RCC 7860 (cell line): ENCODE data around the gene RNF166.

ENCODE experiments used
- DNase-seq: peaks from one replicate; pipeline ENCODE4 v3.0.0-alpha.2; 2015; ENCODE audit warnings: low spot score
- FAIRE-seq: peaks from 2 replicates; lab custom pipeline; 2012; peaks lifted over from hg19 to GRCh38; lab: Jason Lieb, UNC

RNF166 gene

DNA sequence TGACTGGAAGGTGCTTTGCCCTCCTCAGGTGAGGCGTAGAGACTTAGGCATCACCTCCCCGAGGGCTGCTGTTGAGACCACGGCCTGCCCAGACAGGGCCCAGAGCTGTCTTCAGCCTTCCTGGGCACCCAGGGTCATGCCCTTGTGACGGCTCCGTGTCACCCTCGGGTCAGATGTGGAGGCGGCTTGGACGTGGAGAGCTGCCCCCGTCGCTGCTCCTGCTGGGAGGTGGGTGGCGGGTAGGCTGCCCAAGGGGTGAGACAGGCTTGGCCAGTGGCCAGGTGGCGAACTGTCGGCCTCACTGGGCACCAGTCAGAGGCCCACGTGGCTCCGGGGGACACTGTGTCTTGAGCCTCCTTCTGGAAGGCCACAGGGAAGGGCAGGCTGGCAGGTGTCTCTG, 11.0 kb downstream of the RNF166 start:
- DNase-seq (no peak), FAIRE-seq (no peak)

DNA sequence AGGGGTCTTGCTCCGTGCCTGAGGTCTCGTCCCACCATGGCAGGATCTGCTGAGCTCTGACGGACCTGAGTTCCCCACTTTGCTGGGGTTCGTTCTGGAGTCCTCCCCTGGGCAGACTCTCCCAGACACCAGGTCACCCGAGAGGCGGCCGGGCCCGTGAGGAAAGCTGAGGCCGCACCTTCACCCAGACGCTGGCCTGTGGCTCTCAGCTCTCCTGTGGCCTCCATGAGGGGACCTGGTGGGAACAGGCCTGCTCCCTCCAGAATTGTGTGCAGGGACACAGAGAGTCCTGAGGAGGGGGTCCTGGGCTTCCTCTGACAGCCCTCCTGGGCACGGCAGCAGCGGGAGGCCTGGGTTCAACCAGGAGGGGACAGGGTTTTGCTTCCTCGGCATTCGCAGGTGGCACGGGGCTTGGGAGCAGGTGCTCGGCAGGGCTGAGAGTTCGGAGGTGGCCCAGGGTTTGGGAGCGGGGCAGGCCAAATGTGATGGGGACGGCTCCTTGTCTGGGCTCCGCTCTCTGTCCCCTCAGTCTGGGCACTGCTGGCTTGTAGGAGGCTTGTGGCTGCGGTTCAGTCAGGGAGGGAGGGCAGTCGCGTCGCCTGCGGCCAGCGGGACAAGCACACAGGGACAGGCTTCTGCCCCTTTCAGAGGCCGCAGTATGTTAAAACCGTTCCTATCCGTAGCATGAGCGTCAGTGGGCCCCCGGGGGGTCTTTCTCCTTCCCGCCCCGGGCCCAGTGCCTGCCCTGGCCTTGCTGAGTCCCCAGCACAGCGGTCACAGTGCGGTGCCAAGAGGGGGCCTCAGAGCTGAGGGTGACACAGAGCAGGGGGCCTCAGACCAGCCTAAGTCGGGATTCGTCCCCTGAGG, 11.8 kb downstream of the RNF166 start:
- no peak for DNase-seq
- FAIRE-seq = no peak

DNA sequence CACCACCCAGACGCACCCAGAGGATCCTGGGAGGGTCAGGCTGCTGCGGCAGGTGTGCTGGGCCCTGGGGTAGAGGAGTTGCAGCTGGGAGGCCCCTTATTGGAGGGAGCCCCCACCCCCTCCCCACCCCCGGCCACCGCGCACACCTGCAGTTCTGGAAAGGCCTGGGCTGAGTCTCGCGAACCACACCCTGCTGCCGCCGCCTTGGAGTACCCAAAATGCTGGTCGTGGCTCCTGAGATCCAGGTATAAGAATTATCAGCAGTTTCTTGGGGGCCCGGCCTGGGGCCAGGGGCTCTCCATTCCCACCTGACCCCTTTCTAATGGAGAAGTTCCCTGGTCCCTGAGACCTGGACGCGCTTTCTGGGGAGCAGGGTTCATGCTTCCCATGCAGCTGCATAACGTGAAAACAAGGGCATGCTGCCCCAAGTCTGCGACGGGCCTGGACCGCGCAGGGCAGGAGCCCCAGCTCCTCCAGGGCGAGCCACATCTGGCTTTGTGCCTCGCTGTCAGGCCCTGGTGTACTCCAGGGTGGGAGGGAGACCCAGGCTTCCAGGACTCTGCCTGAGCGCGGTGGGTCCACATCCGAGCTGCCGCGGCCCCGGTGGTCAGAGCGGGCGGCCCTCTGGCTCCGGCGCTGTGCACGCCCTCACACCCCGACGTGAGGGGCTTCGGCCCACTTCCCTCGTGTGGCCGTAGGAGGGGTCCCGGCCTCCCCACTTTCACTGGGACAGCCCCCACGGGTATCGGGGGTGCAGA, 12.6 kb downstream of the RNF166 start:
- no peak for FAIRE-seq
- no peak for DNase-seq

DNA sequence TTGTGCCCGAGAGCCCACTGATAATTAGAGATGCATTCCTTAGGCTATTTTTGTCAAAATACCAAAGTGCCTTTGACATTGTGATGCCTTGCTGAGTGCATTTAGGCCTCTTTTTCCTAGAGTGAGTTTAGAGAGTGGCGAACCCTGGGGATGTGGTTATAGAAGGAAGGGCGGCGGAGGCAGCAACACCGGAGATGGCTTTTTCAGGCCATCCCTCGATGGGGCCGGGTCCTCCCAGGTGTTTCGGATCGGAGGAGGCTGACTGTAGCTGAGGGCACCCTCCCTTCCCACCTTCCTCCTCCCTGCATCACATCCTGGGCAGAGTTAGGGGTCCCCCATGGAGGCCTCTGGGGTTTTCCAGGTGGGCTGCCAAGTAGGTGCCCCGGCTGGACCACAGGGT, 13.3 kb downstream of the RNF166 start:
- no peak for DNase-seq
- FAIRE-seq = no peak

DNA sequence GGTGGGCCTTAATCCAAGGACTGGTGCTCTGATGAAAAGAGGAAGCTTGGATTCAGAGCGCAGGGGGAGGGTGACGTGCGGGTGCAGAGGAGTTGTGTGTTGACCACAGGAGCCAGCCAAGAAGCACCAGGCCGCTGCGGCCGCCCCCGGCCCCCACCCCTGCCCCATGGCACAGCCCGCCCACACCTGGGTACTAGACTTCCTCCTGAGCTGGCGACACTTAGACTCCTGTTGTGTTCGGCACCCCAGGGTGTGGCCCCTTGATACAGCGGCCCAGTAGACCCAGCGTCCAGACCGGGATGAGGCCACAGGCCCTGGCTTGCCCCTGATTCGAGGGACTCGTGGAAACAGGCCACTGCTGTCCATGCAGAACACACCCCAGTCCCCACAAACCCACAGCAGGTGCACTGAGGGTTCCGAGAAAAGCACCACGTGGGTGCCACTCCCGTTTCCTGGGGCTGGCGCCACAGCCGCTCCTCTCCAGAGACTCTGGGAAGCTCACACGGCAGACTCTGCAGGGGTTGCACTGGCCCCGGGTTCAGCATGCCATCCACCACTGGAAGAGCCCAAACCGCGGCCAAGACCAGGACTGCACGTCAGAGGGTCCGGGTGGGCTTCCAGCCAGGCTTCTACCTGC, 14.2 kb downstream of the RNF166 start:
- FAIRE-seq (no peak), DNase-seq (no peak)

DNA sequence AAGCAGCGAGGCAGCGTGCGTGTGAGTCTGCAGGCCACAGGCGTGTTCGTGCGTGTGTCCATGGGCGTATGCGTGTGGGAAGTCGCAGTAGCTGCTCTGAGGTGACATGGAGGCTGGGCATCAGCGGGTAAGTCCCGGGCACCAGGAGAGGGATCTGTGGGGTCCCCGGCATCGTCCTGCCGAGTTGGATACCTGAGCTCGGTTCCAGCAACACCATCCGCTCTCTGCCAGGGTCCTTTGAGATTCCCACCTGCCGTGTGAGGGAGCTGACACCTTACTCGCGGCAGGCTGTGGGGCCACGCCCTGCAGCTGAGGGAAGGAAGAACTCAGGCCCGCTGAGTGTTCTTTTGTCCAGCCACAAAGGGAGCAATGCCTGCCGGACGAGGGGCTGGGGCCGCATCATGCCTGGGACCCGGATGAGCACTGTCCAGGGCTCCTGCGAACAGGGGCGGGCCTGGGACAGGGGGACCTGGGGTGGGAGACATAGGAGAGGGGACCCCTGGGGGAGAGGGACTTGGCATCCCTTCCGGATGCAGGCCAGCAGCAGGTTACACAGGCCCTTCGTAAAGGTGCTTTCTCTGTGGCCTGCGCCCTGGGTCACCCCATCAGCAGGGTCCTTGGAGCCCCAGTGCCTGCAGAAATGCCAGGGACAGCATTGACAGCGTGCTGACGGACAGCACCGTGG, 14.9 kb downstream of the RNF166 start:
- no peak for DNase-seq
- FAIRE-seq = no peak

DNA sequence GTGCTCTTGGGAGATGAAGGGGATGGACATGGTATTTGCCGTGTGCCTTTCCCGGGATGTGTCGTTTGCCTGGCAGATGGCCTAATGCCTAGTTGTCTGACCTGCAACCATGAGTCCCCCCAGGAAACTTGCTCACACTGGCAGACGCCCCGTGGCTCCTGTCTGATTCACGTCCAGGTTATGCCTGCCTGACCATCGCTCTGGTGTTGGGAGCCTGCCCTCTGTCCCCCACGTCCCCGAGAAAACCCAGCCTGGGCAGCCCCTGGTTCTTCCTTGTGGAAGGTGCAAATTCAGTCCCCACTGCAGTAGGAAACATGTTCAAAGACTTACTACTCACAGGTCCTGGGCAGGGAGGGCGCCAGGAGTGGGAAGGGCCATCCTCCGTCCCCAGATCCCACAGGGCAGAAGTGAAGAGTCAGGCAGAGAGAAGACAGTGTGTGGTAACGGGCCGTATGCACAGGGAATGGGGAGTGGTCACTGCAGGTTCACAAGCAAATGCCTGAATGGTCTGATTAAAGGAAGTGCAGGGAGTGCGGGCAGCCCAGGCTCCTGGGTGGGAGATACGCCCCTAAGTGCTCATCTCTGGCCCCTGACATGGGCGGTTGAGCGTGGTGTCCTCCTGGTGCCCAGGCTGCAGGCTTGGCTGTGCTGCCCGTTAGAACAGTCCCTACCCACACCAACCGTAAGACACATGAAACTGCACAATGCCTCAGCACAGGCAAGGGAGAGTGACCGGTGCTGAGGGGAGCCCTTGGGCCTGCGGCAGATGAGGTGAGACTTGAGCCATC, 15.7 kb downstream of the RNF166 start:
- FAIRE-seq (no peak), DNase-seq (no peak)

- FAIRE-seq (no peak), DNase-seq (no peak)
Measured at GRCh38 chr16:88688013-88688778, 18.0 kb downstream of the RNF166 start.

- DNase-seq (no peak), FAIRE-seq (no peak)
Measured at GRCh38 chr16:88687676-88688012, 18.6 kb downstream of the RNF166 start.

DNA sequence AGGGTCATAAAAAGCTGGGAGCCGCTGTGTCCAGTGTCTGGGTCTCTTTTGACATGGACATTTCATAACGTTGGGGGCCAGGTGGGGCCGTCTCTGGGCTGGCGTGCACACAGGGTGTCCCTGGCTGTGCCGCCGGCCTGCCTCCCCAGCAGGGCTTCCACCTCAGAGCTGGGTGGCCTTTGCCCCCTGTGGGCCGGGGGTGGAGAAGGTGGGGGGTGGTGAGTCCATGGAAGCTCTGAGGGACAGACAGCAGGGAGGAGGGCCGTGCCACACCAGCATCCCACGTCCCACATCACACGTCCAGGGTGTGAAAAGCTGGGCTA, 19.0 kb downstream of the RNF166 start:
- FAIRE-seq = no peak
- DNase-seq = no peak

DNA sequence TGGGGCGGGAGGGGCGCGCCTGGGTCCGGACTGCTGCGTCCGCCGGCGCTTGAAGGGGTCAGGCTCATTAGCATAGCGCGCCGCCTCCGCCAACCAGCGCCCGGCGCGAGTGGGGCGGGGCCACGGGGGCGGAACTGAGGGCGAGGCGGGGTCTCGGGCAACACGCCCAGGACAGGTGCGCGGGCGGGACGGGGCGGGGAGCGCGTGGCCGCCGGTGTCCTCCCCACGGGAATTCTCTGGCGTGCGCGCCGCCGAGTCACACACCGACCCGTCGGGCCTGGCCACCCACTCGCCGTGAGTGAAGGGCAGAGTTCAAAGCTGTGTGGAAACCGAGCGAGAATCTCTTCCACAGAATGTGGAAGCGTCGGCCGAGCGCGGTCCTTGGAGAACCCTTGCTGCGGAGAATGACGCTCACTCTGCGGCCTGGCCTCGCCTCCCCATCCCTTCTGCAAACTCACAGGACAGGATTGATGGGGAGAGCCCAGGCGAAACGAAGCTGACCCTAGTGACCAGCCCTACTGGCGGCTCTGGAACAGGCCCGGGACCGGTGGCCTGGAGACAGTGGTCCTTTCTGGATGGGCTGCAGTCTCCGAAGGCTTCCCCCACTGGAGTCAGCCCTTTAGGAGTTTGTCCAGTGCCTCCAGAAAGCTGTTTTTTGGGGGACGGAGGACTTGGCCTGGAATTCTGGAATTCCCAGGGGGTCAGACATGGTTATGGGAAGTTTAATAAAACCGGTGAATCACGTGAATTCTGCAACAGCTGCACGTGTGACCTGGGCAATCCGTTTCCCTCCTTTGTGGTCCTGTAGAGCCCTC, 19.6 kb downstream of the RNF166 start, which contains the start of gene SNAI3:
TSS of gene SNAI3 (minus strand) at position 69 of the 815 bp plus-strand sequence. CDS start 101 bp downstream, outside the sequence.
- FAIRE-seq = no peak

DNA sequence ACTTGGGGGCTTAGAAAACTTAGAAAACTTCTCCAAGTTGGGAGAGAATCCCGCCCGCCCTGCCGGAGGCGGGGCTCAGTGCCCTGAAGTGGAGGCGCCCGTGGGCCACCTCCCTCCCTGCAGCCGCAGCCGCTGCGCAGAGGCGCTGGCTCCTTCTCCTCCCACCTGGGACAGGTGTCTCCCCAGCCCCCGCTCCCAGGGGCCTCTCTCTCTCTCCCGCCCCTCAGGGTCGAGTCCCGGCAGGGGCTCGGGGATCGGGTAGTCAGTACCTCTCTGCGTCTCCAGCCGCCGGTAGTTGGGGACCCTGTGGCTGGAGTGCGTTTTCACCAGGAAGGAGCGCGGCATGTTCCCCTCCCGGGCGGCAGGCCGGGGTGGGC, 20.2 kb downstream of the RNF166 start:
- DNase-seq = no peak
- FAIRE-seq = no peak

More for the DNA sequence above, 19.6 kb downstream of the RNF166 start, which contains the start of gene SNAI3:
- DNase-seq = no peak

- FAIRE-seq (no peak), DNase-seq (no peak)
Measured at GRCh38 chr16:88685156-88686061, 20.8 kb downstream of the RNF166 start.

- FAIRE-seq = no peak
- no peak for DNase-seq
Measured at GRCh38 chr16:88684569-88685155, 21.5 kb downstream of the RNF166 start.

GRCh38 chr16:88681709-88682451, 24.3 kb downstream of the RNF166 start:
- FAIRE-seq = no peak
- DNase-seq = no peak

GRCh38 chr16:88681084-88681680, 25.0 kb downstream of the RNF166 start:
- FAIRE-seq (no peak), DNase-seq (no peak)
